ENCODE results near the gene NAXE.

Gene NAXE

GRCh38 chr1:156595016-156595415 is 3.4 kb downstream of the NAXE start:
- Histone ChIP-seq H3K18ac (ENCODE audit: low read length) (no peak overlapping the region), H2BK12ac (ENCODE audit: low read length) (no peak overlapping the region), H3K9me3 (replicated peaks in 1 of 2; ENCODE audit: control insufficient read depth in 2 of 2, insufficient read depth in 1 of 2, low read depth in 1 of 2, low read length in 2 of 2) (no peaks in the 10 kb centered on the region), H2BK5ac (ENCODE audit: low read length) (no peak overlapping the region), H3K36me3 (replicated peaks in 1 of 2; ENCODE audit: control insufficient read depth in 2 of 2, insufficient read depth in 2 of 2, low read length in 2 of 2) (peaks cover 43 to 74% of the 10 kb centered on the region in 2 donors), H3K79me1 (ENCODE audit: low read depth, low read length) (peaks cover 5% of the 10 kb centered on the region), H3K4me1 (ENCODE audit: control insufficient read depth in 2 of 2, insufficient read depth in 1 of 2, low read depth in 1 of 2, low read length in 2 of 2) (peaks cover 5 to 14% of the 10 kb centered on the region in 2 donors), H3K4ac (ENCODE audit: low read length) (no peak overlapping the region), H3K23ac (ENCODE audit: low read depth, low read length, poor library complexity) (no peak overlapping the region), H4K8ac (ENCODE audit: low read depth, low read length) (no peak overlapping the region), H3K27me3 (ENCODE audit: control insufficient read depth in 3 of 3, insufficient read depth in 3 of 3, low read depth in 1 of 3, low read length in 3 of 3) (no peaks in the 10 kb centered on the region), H2BK120ac (ENCODE audit: low read depth, low read length) (no peak overlapping the region), H3K27ac (replicated peaks; ENCODE audit: low read length) (no peak overlapping the region), H3K9ac (ENCODE audit: low read depth, low read length, poor library complexity) (peak overlapping the region; percentile 57), H3K4me3 (ENCODE audit: low read length in 2 of 2) (no peak overlapping the region), H2AK5ac (ENCODE audit: low read depth, low read length) (no peak overlapping the region), H2AFZ (ENCODE audit: low read length) (no peak overlapping the region), H3K14ac (ENCODE audit: low read length) (no peak overlapping the region), H3K4me2 (ENCODE audit: insufficient read depth, low read length, poor library complexity, severe bottlenecking) (no peak overlapping the region), H4K91ac (ENCODE audit: low read depth, low read length, poor library complexity) (no peak overlapping the region), H2BK15ac (ENCODE audit: low read length) (no peak overlapping the region)
- WGBS, 2 donors (ENCODE audit: extremely low coverage in 2 of 2, insufficient read length in 2 of 2, insufficient replicate concordance in 1 of 2), result no CpG with 5 or more reads among the region's 2 CpGs
- no peak for DNase-seq (ENCODE audit: low spot score)

GRCh38 chr1:156596426-156596825 is 4.8 kb downstream of the NAXE start:
- Histone ChIP-seq H3K27me3 (ENCODE audit: control insufficient read depth in 3 of 3, insufficient read depth in 3 of 3, low read depth in 1 of 3, low read length in 3 of 3) (no peaks in the 10 kb centered on the region), H3K23ac (ENCODE audit: low read depth, low read length, poor library complexity) (no peak overlapping the region), H2BK120ac (ENCODE audit: low read depth, low read length) (no peak overlapping the region), H2BK12ac (ENCODE audit: low read length) (no peak overlapping the region), H3K9ac (ENCODE audit: low read depth, low read length, poor library complexity) (no peak overlapping the region), H3K14ac (ENCODE audit: low read length) (no peak overlapping the region), H3K4me1 (ENCODE audit: control insufficient read depth in 2 of 2, insufficient read depth in 1 of 2, low read depth in 1 of 2, low read length in 2 of 2) (peaks cover 7 to 14% of the 10 kb centered on the region in 2 donors), H2AFZ (ENCODE audit: low read length) (no peak overlapping the region), H3K36me3 (replicated peaks in 1 of 2; ENCODE audit: control insufficient read depth in 2 of 2, insufficient read depth in 2 of 2, low read length in 2 of 2) (peaks cover 43 to 74% of the 10 kb centered on the region in 2 donors), H2AK5ac (ENCODE audit: low read depth, low read length) (no peak overlapping the region), H2BK5ac (ENCODE audit: low read length) (no peak overlapping the region), H3K4me3 (ENCODE audit: low read length in 2 of 2) (no peak overlapping the region), H3K27ac (replicated peaks; ENCODE audit: low read length) (no peak overlapping the region), H3K4me2 (ENCODE audit: insufficient read depth, low read length, poor library complexity, severe bottlenecking) (no peak overlapping the region), H3K79me1 (ENCODE audit: low read depth, low read length) (peaks cover 7% of the 10 kb centered on the region), H4K91ac (ENCODE audit: low read depth, low read length, poor library complexity) (no peak overlapping the region), H3K9me3 (replicated peaks in 1 of 2; ENCODE audit: control insufficient read depth in 2 of 2, insufficient read depth in 1 of 2, low read depth in 1 of 2, low read length in 2 of 2) (no peaks in the 10 kb centered on the region), H3K18ac (ENCODE audit: low read length) (no peak overlapping the region), H4K8ac (ENCODE audit: low read depth, low read length) (no peak overlapping the region), H2BK15ac (ENCODE audit: low read length) (no peak overlapping the region), H3K4ac (ENCODE audit: low read length) (no peak overlapping the region)
- no peak for DNase-seq (ENCODE audit: low spot score)
- WGBS, 2 donors (ENCODE audit: extremely low coverage in 2 of 2, insufficient read length in 2 of 2, insufficient replicate concordance in 1 of 2), result no CpG with 5 or more reads among the region's 3 CpGs

GRCh38 chr1:156598125-156598524 is 6.5 kb downstream of the NAXE start:
- no peak overlapping the region for H3K4ac ChIP-seq (ENCODE audit: low read length)
- no peak overlapping the region for H2BK15ac ChIP-seq (ENCODE audit: low read length)
- peaks cover 41 to 66% of the 10 kb centered on the region in 2 donors for H3K36me3 ChIP-seq (replicated peaks in 1 of 2; ENCODE audit: control insufficient read depth in 2 of 2, insufficient read depth in 2 of 2, low read length in 2 of 2)
- H3K27ac ChIP-seq (replicated peaks; ENCODE audit: low read length), result no peak overlapping the region
- no peak overlapping the region for H3K4me2 ChIP-seq (ENCODE audit: insufficient read depth, low read length, poor library complexity, severe bottlenecking)
- no peak overlapping the region for H3K23ac ChIP-seq (ENCODE audit: low read depth, low read length, poor library complexity)
- no peak overlapping the region for H2AK5ac ChIP-seq (ENCODE audit: low read depth, low read length)
- H2BK12ac ChIP-seq (ENCODE audit: low read length), result no peak overlapping the region
- no peak for DNase-seq (ENCODE audit: low spot score)
- H3K27me3 ChIP-seq (ENCODE audit: control insufficient read depth in 3 of 3, insufficient read depth in 3 of 3, low read depth in 1 of 3, low read length in 3 of 3), result no peaks in the 10 kb centered on the region
- H3K79me1 ChIP-seq (ENCODE audit: low read depth, low read length), result peaks cover 4% of the 10 kb centered on the region
- H4K91ac ChIP-seq (ENCODE audit: low read depth, low read length, poor library complexity), result no peak overlapping the region
- no peak overlapping the region for H2BK5ac ChIP-seq (ENCODE audit: low read length)
- H3K4me3 ChIP-seq (ENCODE audit: low read length in 2 of 2), result no peak overlapping the region
- H2BK120ac ChIP-seq (ENCODE audit: low read depth, low read length), result no peak overlapping the region
- peaks cover 5 to 12% of the 10 kb centered on the region in 2 donors for H3K4me1 ChIP-seq (ENCODE audit: control insufficient read depth in 2 of 2, insufficient read depth in 1 of 2, low read depth in 1 of 2, low read length in 2 of 2)
- no CpG with 5 or more reads among the region's 5 CpGs for WGBS, 2 donors (ENCODE audit: extremely low coverage in 2 of 2, insufficient read length in 2 of 2, insufficient replicate concordance in 1 of 2)
- no peak overlapping the region for H3K18ac ChIP-seq (ENCODE audit: low read length)
- no peak overlapping the region for H2AFZ ChIP-seq (ENCODE audit: low read length)
- H3K9me3 ChIP-seq (replicated peaks in 1 of 2; ENCODE audit: control insufficient read depth in 2 of 2, insufficient read depth in 1 of 2, low read depth in 1 of 2, low read length in 2 of 2), result no peaks in the 10 kb centered on the region
- no peak overlapping the region for H3K14ac ChIP-seq (ENCODE audit: low read length)
- H4K8ac ChIP-seq (ENCODE audit: low read depth, low read length), result no peak overlapping the region
- no peak overlapping the region for H3K9ac ChIP-seq (ENCODE audit: low read depth, low read length, poor library complexity)

- whole genome bisulfite sequencing, 2 donors (ENCODE audit: extremely low coverage in 2 of 2, insufficient read length in 2 of 2, insufficient replicate concordance in 1 of 2), result no CpG with 5 or more reads among the region's 4 CpGs
- no peaks in the 10 kb centered on the region for H3K27me3 ChIP-seq (ENCODE audit: control insufficient read depth in 3 of 3, insufficient read depth in 3 of 3, low read depth in 1 of 3, low read length in 3 of 3)
- no peak overlapping the region for H3K4ac ChIP-seq (ENCODE audit: low read length)
- no peak overlapping the region for H2BK12ac ChIP-seq (ENCODE audit: low read length)
- H4K8ac ChIP-seq (ENCODE audit: low read depth, low read length), result no peak overlapping the region
- no peak overlapping the region for H3K23ac ChIP-seq (ENCODE audit: low read depth, low read length, poor library complexity)
- DNase-seq (ENCODE audit: low spot score), result no peak
- no peak overlapping the region for H4K91ac ChIP-seq (ENCODE audit: low read depth, low read length, poor library complexity)
- H3K18ac ChIP-seq (ENCODE audit: low read length), result no peak overlapping the region
- H3K36me3 ChIP-seq (replicated peaks in 1 of 2; ENCODE audit: control insufficient read depth in 2 of 2, insufficient read depth in 2 of 2, low read length in 2 of 2), result peaks cover 36 to 59% of the 10 kb centered on the region in 2 donors
- H2BK15ac ChIP-seq (ENCODE audit: low read length), result no peak overlapping the region
- H2AFZ ChIP-seq (ENCODE audit: low read length), result no peak overlapping the region
- H3K9ac ChIP-seq (ENCODE audit: low read depth, low read length, poor library complexity), result no peak overlapping the region
- no peak overlapping the region for H3K14ac ChIP-seq (ENCODE audit: low read length)
- peaks cover 4% of the 10 kb centered on the region for H3K79me1 ChIP-seq (ENCODE audit: low read depth, low read length)
- no peak overlapping the region for H3K4me2 ChIP-seq (ENCODE audit: insufficient read depth, low read length, poor library complexity, severe bottlenecking)
- peaks cover 5 to 12% of the 10 kb centered on the region in 2 donors for H3K4me1 ChIP-seq (ENCODE audit: control insufficient read depth in 2 of 2, insufficient read depth in 1 of 2, low read depth in 1 of 2, low read length in 2 of 2)
- no peak overlapping the region for H2BK5ac ChIP-seq (ENCODE audit: low read length)
- H2AK5ac ChIP-seq (ENCODE audit: low read depth, low read length), result no peak overlapping the region
- no peak overlapping the region for H2BK120ac ChIP-seq (ENCODE audit: low read depth, low read length)
- no peaks in the 10 kb centered on the region for H3K9me3 ChIP-seq (replicated peaks in 1 of 2; ENCODE audit: control insufficient read depth in 2 of 2, insufficient read depth in 1 of 2, low read depth in 1 of 2, low read length in 2 of 2)
- H3K27ac ChIP-seq (replicated peaks; ENCODE audit: low read length), result no peak overlapping the region
- H3K4me3 ChIP-seq (ENCODE audit: low read length in 2 of 2), result no peak overlapping the region
Measured at GRCh38 chr1:156598731-156599432, 7.3 kb downstream of the NAXE start.

All from neuronal stem cell (in vitro differentiated cells).